Activated T-helper 2 cell treated with anti-CD3 and anti-CD28 coated beads, Interferon-gamma antibody, Interleukin-2, Interleukin-4, amounts not matched to agents 10 μg/mL and 5 μg/mL and 100 μg/mL, durations not matched to agents 14 hours and 24 hours and 36 hours (primary cell): ENCODE results near the gene AARS2. TPM values are rescaled to one million over a fixed set of nuclear protein-coding genes. Genes with fewer than 3 reads are reported as not detected.
A peak's percentile ranks its signal among the peaks of the same experiment; 100 is the strongest.

ENCODE experiments used
- DNase-seq: peaks from one replicate; pipeline ENCODE4 v3.0.0; 2021; ENCODE audit warnings: low spot score
- H3K27ac Mint-ChIP-seq: one replicate; pipeline ENCODE4 v1.8.0; 2021; ENCODE audit warnings: mixed read lengths
- H3K27me3 Mint-ChIP-seq: one replicate; pipeline ENCODE4 v1.8.0; 2021; ENCODE audit warnings: low read depth, mixed read lengths
- H3K36me3 Mint-ChIP-seq: one replicate; pipeline ENCODE4 v1.8.0; 2021; ENCODE audit warnings: low read depth, mixed read lengths
- H3K4me1 Mint-ChIP-seq: one replicate; pipeline ENCODE4 v1.8.0; 2021; ENCODE audit warnings: low read depth, mixed read lengths
- H3K4me3 Mint-ChIP-seq: one replicate; pipeline ENCODE4 v1.8.0; 2021; ENCODE audit warnings: low read depth, mild to moderate bottlenecking, moderate library complexity, mixed read lengths
- H3K9me3 Mint-ChIP-seq: one replicate; pipeline ENCODE4 v1.8.0; 2021; ENCODE audit warnings: mixed read lengths
- intact Hi-C: fragments of 100-400 bp; cut with micrococcal nuclease; formaldehyde crosslinking; loops from one replicate; pipeline ENCODE4 v1.15.1; 2023
- total RNA-seq: library from RNA; stranded (reverse); gene quantifications from 2 replicates; pipeline ENCODE4 v1.2.3, GENCODE V29; 2022

AARS2 gene
- total RNA-seq, 1 donor from 2014 or later = 22.9 TPM

GRCh38 chr6:44268095-44268628 is 45.0 kb downstream of the AARS2 start:
- Mint-ChIP-seq H3K27ac (no peak overlapping the region), H3K36me3 (peaks cover 14% of the 10 kb centered on the region), H3K9me3 (no peaks in the 10 kb centered on the region), H3K27me3 (peaks cover 38% of the 10 kb centered on the region), H3K4me1 (peaks cover 26% of the 10 kb centered on the region), H3K4me3 (no peak overlapping the region)
- peak; percentile 51 for DNase-seq
- intact Hi-C loops = loop anchor here (1.0 to 10.0 kb wide), 5 partner anchors 37 to 187 kb away; partner anchors contain the start of genes CDC5L, MRPL14 and TMEM63B

GRCh38 chr6:44267252-44267651 is 45.9 kb downstream of the AARS2 start:
- Mint-ChIP-seq H3K9me3 (no peaks in the 10 kb centered on the region), H3K27me3 (peaks cover 29% of the 10 kb centered on the region), H3K36me3 (peaks cover 23% of the 10 kb centered on the region), H3K4me3 (no peak overlapping the region), H3K27ac (no peak overlapping the region), H3K4me1 (peaks cover 35% of the 10 kb centered on the region)
- intact Hi-C loops = loop anchor here (5.0 to 10.0 kb wide), 3 partner anchors 120 to 188 kb away; partner anchors contain the start of genes CDC5L, MRPL14 and TMEM63B
- DNase-seq = no peak

- peaks cover 36% of the 10 kb centered on the region for H3K4me1 Mint-ChIP-seq
These were observed 46.8 kb downstream of the AARS2 start for GRCh38 chr6:44266347-44266746.

GRCh38 chr6:44265722-44266233 is 47.4 kb downstream of the AARS2 start:
- no peak for DNase-seq
- Mint-ChIP-seq H3K4me3 (peak overlapping the region; percentile 97), H3K27ac (peak overlapping the region; percentile 82), H3K27me3 (peaks cover 18% of the 10 kb centered on the region), H3K36me3 (peaks cover 33% of the 10 kb centered on the region), H3K9me3 (no peaks in the 10 kb centered on the region), H3K4me1 (peaks cover 41% of the 10 kb centered on the region)
- intact Hi-C loops = loop anchor here (1.0 to 10.0 kb wide), 6 partner anchors 8 to 189 kb away; partner anchors contain the start of genes AARS2, CDC5L, MRPL14 and SLC35B2

More at GRCh38 chr6:44266347-44266746, 46.8 kb downstream of the AARS2 start:
- no peak for DNase-seq
- peaks cover 22% of the 10 kb centered on the region for H3K27me3 Mint-ChIP-seq
- intact Hi-C loops = loop anchor here (5.0 to 10.0 kb wide), 3 partner anchors 121 to 188 kb away; partner anchors contain the start of genes CDC5L, MRPL14 and TMEM63B
- peaks cover 28% of the 10 kb centered on the region for H3K36me3 Mint-ChIP-seq
- no peaks in the 10 kb centered on the region for H3K9me3 Mint-ChIP-seq
- peak overlapping the region; percentile 64 for H3K4me3 Mint-ChIP-seq
- peak overlapping the region; percentile 82 for H3K27ac Mint-ChIP-seq

- Mint-ChIP-seq H3K36me3 (peaks cover 39% of the 10 kb centered on the region), H3K4me1 (peaks cover 43% of the 10 kb centered on the region), H3K27me3 (peaks cover 18% of the 10 kb centered on the region), H3K27ac (peak within 1 kb of the TSS; percentile 91), H3K9me3 (no peaks in the 10 kb centered on the region), H3K4me3 (peak within 1 kb of the TSS; percentile 97)
- intact Hi-C loops = loop anchor here (1.0 to 10.0 kb wide), 6 partner anchors 8 to 190 kb away; partner anchors contain the start of genes AARS2, CDC5L, MRPL14 and SLC35B2
- DNase-seq = peak; percentile 89
These were observed 48.0 kb downstream of the AARS2 start, which contains the start of gene NFKBIE for GRCh38 chr6:44265007-44265721. TSS of gene NFKBIE (minus strand) at chr6:44265551. CDS start at chr6:44265346, 205 bp downstream.

GRCh38 chr6:44264154-44265006 is 48.8 kb downstream of the AARS2 start:
- intact Hi-C loops = loop anchor here (1.0 to 10.0 kb wide), 6 partner anchors 7 to 190 kb away; partner anchors contain the start of genes AARS2, CDC5L, MRPL14 and SLC35B2

GRCh38 chr6:44263354-44264100 is 49.6 kb downstream of the AARS2 start:
- intact Hi-C loops = loop anchor here (1.0 to 10.0 kb wide), 3 partner anchors 25 to 191 kb away; partner anchors contain the start of gene AARS2
- H3K27ac Mint-ChIP-seq = peak overlapping the region; percentile 91
- H3K36me3 Mint-ChIP-seq = peaks cover 47% of the 10 kb centered on the region
- DNase-seq = no peak
- peaks cover 46% of the 10 kb centered on the region for H3K4me1 Mint-ChIP-seq
- H3K9me3 Mint-ChIP-seq = no peaks in the 10 kb centered on the region
- H3K27me3 Mint-ChIP-seq = peaks cover 2% of the 10 kb centered on the region
- peak overlapping the region; percentile 97 for H3K4me3 Mint-ChIP-seq

More at GRCh38 chr6:44264154-44265006, 48.8 kb downstream of the AARS2 start:
- H3K4me3 Mint-ChIP-seq = peak overlapping the region; percentile 97
- H3K4me1 Mint-ChIP-seq = peaks cover 40% of the 10 kb centered on the region
- peaks cover 40% of the 10 kb centered on the region for H3K36me3 Mint-ChIP-seq
- peaks cover 10% of the 10 kb centered on the region for H3K27me3 Mint-ChIP-seq
- H3K27ac Mint-ChIP-seq = peak overlapping the region; percentile 91
- no peaks in the 10 kb centered on the region for H3K9me3 Mint-ChIP-seq
- no peak for DNase-seq

GRCh38 chr6:44262467-44263353 is 50.4 kb downstream of the AARS2 start:
- H3K4me3 Mint-ChIP-seq = peak overlapping the region; percentile 97
- H3K9me3 Mint-ChIP-seq = no peaks in the 10 kb centered on the region
- peaks cover 51% of the 10 kb centered on the region for H3K4me1 Mint-ChIP-seq
- intact Hi-C loops = loop anchor here (1.0 to 10.0 kb wide), 2 partner anchors 24 to 192 kb away; no protein-coding TSS in a partner anchor
- H3K36me3 Mint-ChIP-seq = peaks cover 52% of the 10 kb centered on the region
- H3K27me3 Mint-ChIP-seq = no peaks in the 10 kb centered on the region
- peak overlapping the region; percentile 91 for H3K27ac Mint-ChIP-seq
- no peak for DNase-seq

- Mint-ChIP-seq H3K27ac (no peak overlapping the region), H3K36me3 (peaks cover 55% of the 10 kb centered on the region), H3K4me3 (no peak overlapping the region), H3K4me1 (peaks cover 48% of the 10 kb centered on the region), H3K27me3 (no peaks in the 10 kb centered on the region), H3K9me3 (no peaks in the 10 kb centered on the region)
- intact Hi-C loops = loop anchor here (10.0 kb wide), 1 partner anchor 193 kb away; no protein-coding TSS in a partner anchor
- DNase-seq = no peak
These were observed 51.6 kb downstream of the AARS2 start for GRCh38 chr6:44261581-44261980.

GRCh38 chr6:44260451-44261297 is 52.5 kb downstream of the AARS2 start:
- peaks cover 62% of the 10 kb centered on the region for H3K36me3 Mint-ChIP-seq
- no peak overlapping the region for H3K4me3 Mint-ChIP-seq
- H3K27ac Mint-ChIP-seq = peak overlapping the region; percentile 12
- H3K9me3 Mint-ChIP-seq = no peaks in the 10 kb centered on the region
- intact Hi-C loops = loop anchor here (10.0 kb wide), 1 partner anchor 194 kb away; no protein-coding TSS in a partner anchor
- H3K27me3 Mint-ChIP-seq = no peaks in the 10 kb centered on the region
- DNase-seq = no peak
- H3K4me1 Mint-ChIP-seq = peaks cover 50% of the 10 kb centered on the region
